GM18868 (cell line): ENCODE measurements around the gene ADGRG6.

Source experiments
- ATAC-seq: cut with Tn5 transposase; IDR thresholded peaks from one replicate; pipeline ENCODE4 v1.9.1; 2021; ENCODE audit warnings: mild to moderate bottlenecking, moderate library complexity; ENCODE audit not compliant: unreplicated experiment

Gene ADGRG6

DNA sequence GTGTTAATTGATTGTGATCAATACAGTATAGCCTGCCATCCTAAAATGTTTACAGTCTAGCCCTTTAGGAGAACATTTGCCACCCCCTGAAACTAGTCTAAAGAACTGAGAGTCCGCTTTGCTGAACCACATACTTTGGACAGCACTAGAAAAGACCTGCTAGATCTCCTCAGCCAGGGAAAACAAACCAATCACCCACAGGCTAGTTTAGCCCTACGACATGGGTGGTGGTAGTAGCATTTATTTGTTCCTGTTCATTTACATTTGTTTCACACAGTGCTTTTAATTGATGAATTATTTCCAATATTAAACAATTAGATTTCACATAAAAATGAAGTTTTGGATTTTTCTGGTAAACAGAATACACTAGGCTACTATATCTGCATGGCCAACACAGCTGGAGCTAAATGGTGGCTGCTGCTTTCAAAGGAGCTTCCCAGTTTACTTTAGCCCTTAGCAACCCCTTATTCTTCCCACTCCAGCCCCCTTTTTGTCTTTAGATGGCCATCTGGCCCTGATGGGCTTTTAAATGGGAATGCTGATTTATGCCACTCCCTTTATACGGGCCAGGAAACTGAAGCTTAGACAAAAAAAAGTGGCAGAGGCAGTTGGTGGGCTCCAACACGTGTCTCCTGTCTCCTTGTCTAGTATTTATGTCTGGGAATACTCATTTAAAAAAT lies 72.4 kb downstream of the ADGRG6 start:
- no peak for ATAC-seq

DNA sequence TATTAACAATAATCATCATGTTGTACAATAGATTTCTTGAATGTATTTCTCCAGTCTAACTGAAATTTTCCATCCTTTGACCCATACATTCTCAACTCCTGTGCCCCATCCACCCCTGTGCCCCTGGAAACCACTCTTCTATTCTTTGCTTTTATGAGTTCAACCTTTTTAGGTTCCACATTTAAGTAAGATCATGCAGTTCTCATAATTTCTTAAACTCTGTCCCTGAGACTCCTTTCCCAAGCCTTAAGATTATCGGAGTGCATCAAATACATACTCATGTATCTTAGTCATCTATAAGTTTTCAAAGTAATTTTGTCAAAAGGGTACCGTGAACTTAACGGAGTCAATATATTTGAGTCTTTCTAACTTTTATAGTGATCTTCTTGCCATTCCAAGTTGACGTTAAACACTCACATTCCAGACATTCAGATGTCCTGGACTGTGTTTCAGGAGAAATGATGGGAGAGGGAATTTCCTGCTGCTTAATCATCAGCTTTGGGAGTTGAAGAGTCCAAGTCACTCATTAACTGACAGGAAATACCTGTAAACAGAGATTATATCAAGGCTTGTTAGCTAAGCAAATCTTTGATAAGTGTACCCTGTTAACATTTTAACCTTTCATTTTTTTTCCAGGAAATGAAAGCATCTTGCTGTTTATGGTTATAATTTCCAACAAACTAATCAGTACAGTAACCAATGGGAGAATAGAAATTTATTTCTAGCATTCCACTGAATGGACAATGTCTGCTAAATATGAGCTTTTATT lies 73.3 kb downstream of the ADGRG6 start:
- no peak for ATAC-seq

DNA sequence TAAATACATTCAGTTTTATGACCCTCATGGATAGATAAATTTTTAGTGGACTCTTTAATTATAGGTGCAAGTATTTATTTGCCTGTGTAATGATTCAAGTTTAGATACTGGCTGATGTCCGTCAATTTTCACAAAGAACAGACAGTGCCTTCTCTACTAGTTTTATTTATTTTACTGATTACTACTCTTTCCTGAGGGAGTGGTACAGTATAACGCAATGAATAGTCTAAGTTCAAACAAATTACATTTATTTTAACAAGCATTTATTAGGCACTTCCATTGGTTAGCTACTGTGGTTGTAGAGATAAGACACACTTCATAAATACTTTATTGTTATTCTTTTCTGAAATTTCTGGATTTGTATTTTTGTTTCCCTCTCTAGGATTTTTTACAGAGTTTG lies 74.3 kb downstream of the ADGRG6 start:
- ATAC-seq: no peak

DNA sequence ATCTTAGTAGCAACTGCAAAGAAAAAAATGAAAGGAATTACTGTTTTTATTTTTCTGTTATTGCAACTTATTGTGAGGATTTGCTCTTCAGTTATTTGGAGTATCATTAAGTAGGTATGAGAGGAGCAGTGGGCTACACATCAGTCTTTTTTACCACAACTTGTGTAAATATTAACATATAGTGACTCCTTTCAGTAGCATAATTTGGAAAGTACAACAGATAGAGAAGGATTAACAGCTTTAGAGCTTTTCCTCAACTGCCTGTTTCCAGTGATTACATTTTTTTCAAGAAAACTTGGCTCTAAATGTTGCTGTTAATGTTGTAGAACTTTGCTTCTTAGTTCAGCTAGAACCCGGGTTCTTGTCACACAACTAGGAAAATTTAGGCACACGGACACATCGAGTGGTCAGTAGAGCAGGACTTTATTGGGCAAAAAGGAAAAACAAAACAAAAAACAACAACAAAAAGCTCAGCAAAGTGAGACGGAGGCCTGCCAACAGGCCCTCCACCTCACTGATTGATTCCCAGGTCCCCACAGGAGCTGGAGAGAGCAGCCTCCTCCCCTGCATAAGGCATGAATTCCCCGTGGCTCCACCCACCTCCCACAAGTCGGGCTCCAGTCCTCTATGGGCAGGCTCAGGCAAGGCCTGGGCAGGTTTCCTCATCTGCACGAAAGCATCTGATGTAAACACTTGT lies 75.1 kb downstream of the ADGRG6 start:
- ATAC-seq: no peak

DNA sequence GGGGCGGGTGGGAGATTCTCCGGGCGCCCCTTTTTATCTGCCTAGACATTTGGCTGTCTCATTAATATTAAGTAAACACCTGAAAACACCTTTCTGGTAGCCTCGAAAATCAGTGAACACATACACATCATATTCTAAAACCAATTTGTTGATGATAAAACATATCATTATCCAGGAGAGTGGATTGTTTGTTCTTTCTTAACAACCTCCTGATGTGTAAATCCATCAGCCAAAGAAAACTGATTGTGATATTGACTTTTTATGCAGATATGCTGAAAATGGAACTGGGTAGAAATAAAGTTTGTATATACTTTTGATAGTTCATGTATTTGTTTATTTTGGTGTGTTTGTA lies 75.7 kb downstream of the ADGRG6 start:
- ATAC-seq: no peak

DNA sequence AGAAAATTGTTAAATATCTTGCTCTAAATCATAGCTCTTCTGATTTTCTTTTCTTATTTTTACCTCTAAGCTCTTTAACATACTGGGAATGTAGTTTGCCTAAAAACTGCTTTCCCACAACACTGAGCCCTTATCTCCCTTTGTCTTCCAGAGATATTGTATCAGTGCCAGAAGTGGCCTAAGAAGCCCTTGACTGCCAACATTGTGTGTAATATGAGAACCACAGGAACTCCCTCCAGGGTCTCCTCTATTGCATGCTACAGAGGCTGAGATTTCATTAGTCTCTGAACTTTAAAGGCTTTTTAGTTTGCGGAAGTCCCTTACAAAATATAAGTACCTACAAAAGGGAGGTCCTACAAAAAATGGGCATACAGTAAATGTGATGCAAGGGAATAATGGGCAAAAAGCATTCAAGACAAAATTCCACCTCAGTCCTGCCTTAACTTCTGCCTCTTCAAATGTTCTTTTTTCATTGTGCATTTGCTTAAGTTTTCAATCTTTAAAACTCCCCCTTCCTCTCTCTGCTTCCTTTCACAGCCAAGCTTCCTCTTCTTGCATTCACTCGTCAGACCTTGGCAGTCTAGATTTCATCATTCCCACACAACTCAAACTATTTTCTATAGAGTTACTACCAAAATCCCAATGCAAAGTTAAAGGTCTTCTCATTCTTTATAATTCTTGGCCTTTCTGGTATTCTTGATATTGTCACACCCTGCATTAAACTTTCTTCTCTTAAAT lies 76.5 kb downstream of the ADGRG6 start:
- no peak for ATAC-seq

DNA sequence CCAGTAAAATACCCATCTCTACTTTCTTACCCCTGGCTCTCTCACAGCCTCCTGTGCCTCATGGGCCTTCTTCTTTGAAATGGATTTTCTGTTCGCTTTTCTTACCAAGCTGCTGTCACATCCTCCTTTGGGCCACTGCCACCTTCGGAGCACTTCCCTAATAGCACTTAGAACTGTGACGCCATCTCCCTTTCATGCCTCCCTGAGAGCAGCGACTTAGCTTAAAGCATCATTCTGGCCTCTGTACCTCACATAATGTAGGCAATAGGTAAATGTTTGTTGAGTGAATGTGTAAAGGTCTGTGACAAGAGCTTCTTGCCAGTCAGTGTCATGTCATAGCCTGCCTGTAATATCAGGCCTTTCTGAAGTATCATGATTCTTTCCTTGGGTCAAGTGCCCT lies 78.8 kb downstream of the ADGRG6 start:
- ATAC-seq: no peak

DNA sequence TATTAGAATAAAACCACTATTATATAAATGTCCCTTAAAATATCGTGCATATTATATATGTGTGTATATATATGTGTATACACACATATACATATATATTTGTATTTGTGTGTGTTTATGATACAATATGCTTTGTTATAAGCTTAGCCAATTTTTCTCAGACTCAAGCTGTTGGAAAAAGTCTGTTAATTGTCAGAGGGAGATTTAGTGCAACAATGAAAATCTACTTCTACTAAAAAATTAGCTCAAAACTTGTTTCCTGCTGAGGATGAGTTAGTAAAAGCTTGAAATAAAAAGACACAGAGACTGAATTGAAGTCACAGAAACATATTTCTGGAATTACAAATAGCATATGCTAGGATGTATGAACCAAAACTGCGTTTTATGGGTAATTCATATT lies 79.4 kb downstream of the ADGRG6 start:
- no peak for ATAC-seq

DNA sequence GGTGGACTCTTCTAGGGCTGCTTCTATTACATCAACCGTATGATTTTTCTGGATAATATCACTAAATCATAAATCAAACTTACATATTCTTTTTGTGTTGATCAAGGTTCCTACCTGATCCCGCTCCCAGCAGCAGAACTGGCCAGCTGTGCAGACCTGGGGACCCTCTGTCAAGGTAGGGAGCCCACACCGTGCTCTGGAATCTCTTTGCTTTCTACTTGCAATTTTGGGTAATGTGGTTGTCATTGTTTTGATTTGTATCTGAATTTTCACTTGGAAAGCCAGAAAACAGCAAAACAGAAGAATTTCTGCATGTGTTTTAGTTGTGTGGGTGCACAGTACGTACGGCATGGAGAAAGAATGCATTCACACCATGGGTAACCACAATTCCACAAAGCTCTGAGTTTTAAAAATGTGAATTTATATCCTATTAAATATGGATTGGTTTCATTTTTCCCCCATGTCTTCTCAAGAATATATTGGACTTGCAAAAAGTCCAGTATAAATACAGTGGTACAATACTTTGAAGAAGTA lies 80.1 kb downstream of the ADGRG6 start:
- ATAC-seq: no peak

DNA sequence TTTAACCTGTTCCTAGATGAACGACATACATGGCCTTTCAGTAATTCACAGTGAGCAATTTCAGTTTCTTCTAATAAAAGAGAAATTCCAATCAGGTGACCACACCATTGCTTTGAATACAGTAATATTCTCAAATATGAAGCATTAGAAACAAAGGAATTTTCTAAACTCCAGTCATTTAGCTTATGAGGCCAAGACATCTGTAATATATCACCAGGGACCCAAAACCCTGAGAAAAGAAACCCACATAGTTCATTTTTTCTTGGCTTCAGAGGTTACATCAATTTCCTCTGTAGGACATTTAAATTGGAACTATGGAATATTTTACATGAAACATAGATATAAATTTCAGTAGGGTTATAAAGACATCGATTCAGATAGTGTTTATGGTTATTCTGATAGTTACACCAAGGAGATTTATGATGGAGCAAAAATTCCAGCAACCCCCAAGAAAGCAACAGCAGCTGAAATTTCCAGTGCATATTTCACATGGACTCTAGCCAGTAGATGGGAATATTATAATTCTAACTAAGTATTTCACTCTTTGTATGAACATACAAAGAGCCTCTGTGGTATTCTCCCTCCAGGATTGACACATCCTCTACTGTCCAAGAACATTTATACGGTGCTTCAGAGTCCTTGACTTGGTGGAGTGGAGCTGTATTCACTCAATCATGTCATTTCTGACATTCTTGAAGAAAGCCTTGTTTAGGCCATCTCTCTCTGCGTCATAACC lies 82.9 kb downstream of the ADGRG6 start:
- ATAC-seq: no peak

DNA sequence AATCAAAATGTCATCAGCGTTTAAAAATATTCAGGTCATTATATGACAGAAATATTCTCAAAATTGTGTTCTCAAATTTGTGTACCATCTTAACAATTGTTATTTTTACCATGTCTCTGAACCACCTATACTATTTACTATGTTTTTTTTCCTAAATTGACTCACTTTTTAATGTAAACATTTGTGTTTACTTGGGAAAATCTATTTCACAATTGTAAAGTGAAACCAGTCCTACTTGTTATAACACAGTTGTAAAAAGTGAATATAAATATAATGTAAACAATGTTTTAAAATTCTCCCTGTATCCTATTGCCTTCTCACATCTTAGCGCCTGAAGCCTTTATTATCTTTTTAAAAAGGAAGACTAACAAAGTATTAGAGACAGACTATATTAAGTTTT lies 83.5 kb downstream of the ADGRG6 start:
- ATAC-seq: no peak

DNA sequence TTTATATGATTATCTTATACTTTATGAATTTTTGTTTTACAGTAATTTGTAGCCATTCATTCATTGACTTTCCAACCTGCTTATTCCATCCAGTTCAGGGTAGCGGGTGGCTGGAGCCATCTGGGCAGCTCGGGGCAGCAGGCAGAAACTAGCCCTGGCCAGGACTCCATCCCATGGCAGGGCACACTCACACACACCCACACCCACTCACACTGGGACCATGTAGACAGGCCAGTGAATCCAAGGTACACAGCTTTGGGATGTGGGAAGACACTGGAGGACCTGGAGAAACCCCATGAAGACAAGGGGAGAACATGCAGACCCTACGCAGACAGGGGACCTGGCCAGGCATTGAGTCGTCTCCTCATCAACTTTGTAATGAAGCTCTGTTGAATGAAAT lies 84.8 kb downstream of the ADGRG6 start:
- no peak for ATAC-seq

DNA sequence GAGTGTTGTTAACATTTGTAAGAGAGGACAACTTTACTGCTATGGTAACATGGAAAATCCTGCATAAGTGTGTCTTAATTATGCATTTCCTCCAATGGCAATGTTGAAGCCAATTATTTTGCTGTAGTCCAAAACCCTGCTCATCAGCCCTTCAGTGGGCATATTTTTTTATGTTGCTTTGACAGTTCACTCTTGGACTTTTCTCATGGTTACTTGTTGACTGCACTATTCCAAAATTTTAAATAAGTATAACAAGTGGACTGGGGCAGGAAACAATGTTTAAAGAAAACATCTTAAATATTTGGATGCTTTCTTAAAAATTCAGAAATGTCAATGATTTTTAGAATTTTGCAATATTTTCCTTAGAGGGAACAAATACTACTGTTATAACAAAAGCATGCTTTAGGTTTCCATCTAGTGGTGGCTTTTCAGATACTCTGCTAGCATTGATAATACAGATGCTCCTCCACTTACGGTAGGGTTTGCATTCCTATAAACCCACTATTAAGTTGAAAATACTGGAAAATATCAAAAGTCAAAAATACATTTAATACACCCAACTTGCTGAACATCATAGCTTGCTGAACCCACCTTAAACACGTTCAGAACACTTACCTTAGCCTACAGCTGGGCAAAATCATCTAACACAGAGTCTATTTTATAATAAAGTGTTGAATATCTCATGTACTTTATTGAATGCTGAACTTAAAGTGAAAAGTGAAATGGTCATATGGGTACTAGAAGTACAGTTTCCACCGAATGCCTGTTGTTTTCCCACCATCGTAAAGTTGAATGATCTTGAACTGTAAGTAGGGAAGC lies 86.4 kb downstream of the ADGRG6 start:
- peak; percentile 95 for ATAC-seq

DNA sequence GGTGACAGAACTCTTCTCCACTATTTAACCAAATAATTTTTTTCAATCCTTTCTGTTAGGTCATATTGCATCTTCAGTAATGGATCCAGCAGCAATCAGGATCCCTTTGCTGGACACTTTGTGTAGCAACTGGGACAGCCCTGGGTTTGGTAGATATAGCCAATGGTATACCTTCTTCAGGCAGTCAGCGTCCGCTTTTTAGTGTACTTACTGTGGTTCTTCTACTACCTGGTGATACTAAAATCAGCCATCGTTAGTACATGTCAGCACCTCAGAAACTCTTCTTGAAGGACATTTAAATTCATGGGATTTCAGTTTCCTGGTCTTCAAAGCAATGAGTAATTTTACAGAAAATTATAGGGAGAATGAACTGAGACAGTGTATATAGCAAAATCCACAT lies 93.5 kb downstream of the ADGRG6 start:
- peak; percentile 1 for ATAC-seq

DNA sequence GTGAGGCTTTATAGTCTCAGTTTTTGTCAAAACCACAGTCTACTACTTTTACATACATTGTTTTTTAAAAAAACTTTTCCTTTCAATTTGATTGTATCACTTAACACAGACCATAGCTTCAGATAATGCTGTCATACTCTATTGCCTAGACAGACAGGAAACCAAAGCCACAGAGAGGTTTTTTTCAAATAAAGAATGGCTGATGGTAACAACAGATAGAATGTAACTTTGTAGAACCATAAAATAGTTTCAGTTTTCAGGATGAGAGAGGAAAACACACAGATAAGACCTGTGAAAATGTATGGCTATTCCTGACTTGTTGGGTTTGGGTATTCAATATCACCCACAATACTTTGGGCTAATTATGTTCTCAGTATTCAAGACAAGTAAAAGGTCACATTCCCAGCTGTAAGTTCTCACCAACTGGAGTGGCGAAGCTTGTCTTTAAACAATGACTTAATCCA lies 94.0 kb downstream of the ADGRG6 start:
- peak; percentile 98 for ATAC-seq

DNA sequence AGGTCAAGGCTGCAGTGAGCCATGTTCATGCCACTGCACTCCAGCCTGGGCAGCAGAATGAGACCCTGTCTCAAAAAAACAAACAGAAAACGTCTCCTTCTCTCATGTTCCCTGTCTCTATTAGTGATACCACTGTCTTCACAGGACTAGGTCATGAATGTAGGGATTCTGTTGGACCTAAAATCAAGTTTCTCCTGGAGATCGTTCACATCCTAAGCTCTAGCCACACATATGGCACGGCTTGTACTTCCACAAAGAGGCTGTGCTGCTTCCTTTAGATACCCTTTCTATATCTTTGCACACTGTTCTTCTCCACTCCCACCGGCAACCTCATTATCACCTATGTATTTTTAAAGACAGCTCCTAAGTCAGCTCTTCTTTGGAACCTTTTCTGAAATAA lies 96.5 kb downstream of the ADGRG6 start:
- no peak for ATAC-seq

DNA sequence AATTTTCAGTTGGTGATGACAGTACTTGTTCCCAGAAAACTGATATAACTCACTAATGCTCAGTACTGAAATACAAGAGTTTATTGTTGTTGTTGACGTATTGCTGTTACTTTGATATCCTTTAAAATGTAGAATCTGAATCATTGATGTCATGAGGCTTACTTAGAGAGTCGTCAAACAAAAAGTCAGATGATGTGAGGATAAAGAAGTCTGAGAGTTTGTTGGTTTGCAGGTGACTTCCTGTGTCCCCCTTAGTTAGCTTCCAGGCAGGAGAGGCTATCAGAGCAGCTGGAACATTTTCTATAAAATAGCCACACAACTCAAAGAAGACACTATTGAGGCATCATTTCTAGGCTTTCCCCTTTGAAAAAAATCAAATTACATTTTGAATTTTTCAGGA lies 97.9 kb downstream of the ADGRG6 start:
- no peak for ATAC-seq

DNA sequence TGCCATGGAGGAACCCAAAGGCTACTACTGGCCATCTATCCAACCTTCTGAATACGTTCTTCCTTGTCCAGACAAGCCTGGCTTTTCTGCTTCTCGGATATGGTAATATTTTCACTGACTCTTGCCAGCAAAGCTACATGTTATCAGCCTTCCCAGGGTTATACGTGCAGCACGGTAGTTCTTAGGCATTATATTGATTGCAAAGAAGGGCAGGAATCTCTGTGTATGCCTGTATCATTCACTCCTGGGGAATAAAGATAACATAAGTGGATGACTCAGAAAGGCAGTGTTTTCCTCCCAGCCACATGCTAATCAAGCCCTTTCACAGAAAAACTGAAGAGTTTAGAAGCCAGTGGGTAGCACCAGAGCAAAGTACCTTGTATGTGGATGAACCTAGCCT lies 98.7 kb downstream of the ADGRG6 start:
- ATAC-seq: no peak

DNA sequence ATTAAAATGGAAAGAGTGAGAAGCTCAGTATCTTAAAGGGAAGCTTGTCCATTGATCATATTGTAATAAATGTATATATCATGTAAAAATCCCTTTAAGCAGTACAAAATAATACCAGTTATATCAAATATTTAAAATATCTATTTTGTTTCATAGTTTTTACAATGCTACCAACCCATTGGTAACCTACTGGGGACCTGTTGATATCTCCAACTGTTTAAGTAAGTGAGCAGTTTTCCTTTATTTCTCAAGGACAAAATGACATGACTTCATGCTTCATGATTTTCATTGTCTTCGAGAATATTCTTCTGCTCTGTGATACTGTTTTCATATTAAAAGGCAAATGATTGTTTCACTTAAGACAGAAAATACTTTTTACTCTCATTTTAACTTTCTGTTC lies 100.0 kb downstream of the ADGRG6 start:
- ATAC-seq: no peak

DNA sequence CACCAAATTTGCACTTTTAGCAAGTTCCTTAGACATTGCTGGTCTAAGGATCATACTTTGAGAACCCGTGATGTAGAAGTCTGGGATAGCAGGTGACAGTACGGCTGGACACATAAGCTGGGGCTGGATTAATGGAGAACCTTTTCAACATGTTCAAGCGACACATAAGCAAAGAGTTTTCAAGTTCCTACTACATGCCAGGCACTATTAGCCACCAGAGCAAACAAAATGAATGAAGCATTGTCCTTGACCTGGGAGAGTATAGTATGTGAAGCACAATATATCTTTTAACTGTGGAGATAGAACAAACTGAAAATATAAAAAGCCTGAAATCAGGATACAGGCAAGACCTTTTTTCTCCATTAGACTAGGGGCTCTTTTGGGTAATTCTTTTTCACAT lies 102.9 kb downstream of the ADGRG6 start:
- ATAC-seq: no peak
